SK-N-SH (cell line): Measurements from ENCODE around the gene SIRT3. TPM values are rescaled to one million over a fixed set of nuclear protein-coding genes. Genes with fewer than 3 reads are reported as not detected.

Source experiments
- CTCF ChIA-PET: fragments of 300-600, 350-600 bp; formaldehyde crosslinking; extraction: SDS; loops from one replicate; lab custom pipeline; 2021; lab: Yijun Ruan, JAX
- POLR2A ChIA-PET: fragments of 350-600 bp; sonication (Branson Sonifier 250); formaldehyde crosslinking; extraction: SDS; loops from one replicate; lab custom pipeline; 2020; ENCODE audit warnings: antibody characterized with exemption, inconsistent platforms; lab: Yijun Ruan, JAX
- DNase-seq: peaks from one replicate; pipeline ENCODE4 v3.0.0; 2012
- H2AFZ ChIP-seq: fragments of 200-600 bp; sonication (generic); 2 replicates; pipeline ENCODE4 v1.8.1; 2016; ENCODE audit warnings: antibody characterized with exemption, mild to moderate bottlenecking, low read depth
- H3F3A ChIP-seq: fragments of 200-600 bp; sonication (generic); replicated peaks from 2 replicates; pipeline ENCODE3; 2016; ENCODE audit warnings: antibody characterized with exemption, mild to moderate bottlenecking; ENCODE audit not compliant: insufficient read depth
- H3K27ac ChIP-seq, 2 experiments: fragments of 200-500 bp in 1 of 2; fragments of 200-600 bp in 1 of 2; sonication (Bioruptor generic) in 1 of 2; sonication (generic), shearing (Covaris generic) in 1 of 2; 2 replicates each; pipeline versions ENCODE4 v1.5.1 to v1.6.1; 2014 to 2016; ENCODE audit warnings: low read depth in 2 of 2, inconsistent platforms in 1 of 2, low read length in 1 of 2, mild to moderate bottlenecking in 1 of 2, mixed read lengths in 1 of 2
- H3K27me3 ChIP-seq: fragments of 200-600 bp; sonication (generic), shearing (Covaris generic); 2 replicates; pipeline ENCODE4 v1.6.1; 2016; ENCODE audit warnings: mixed run types; ENCODE audit not compliant: insufficient read depth
- H3K36me3 ChIP-seq, 2 experiments: fragments of 200-500 bp in 1 of 2; fragments of 200-600 bp in 1 of 2; sonication (Bioruptor generic) in 1 of 2; sonication (generic) in 1 of 2; replicated peaks in 1 of 2; 2 replicates each; pipeline versions ENCODE3 to v1.5.1; 2014 to 2016; ENCODE audit warnings: low read length in 1 of 2, mild to moderate bottlenecking in 1 of 2; ENCODE audit not compliant: insufficient read depth in 2 of 2, control insufficient read depth in 1 of 2
- H3K4me1 ChIP-seq, 2 experiments: fragments of 200-500 bp in 1 of 2; fragments of 200-600 bp in 1 of 2; sonication (Bioruptor generic) in 1 of 2; sonication (generic), shearing (Covaris generic) in 1 of 2; 2 replicates each; pipeline versions ENCODE4 v1.5.1 to v1.6.1; 2014 to 2016; ENCODE audit warnings: low read depth in 1 of 2, low read length in 1 of 2, mixed run types in 1 of 2; ENCODE audit not compliant: insufficient read depth in 2 of 2, control insufficient read depth in 1 of 2
- H3K4me2 ChIP-seq: fragments of 200-600 bp; sonication (generic), shearing (Covaris generic); 2 replicates; pipeline ENCODE4 v1.6.1; 2017; ENCODE audit warnings: mixed run types
- H3K4me3 ChIP-seq, 2 experiments: fragments of 200-500 bp in 1 of 2; fragments of 200-600 bp in 1 of 2; sonication (Bioruptor generic) in 1 of 2; sonication (generic), shearing (Covaris generic) in 1 of 2; 2 replicates each; pipeline versions ENCODE4 v1.5.1 to v1.8.1; 2014 to 2016; ENCODE audit warnings: low read depth in 2 of 2, inconsistent platforms in 1 of 2, low read length in 1 of 2, mild to moderate bottlenecking in 1 of 2, mixed read lengths in 1 of 2, moderate library complexity in 1 of 2
- H3K79me2 ChIP-seq: fragments of 200-600 bp; sonication (generic); 2 replicates; pipeline ENCODE4 v1.8.1; 2017; ENCODE audit warnings: mild to moderate bottlenecking; ENCODE audit not compliant: insufficient read depth
- H3K9ac ChIP-seq: fragments of 200-600 bp; sonication (generic); 2 replicates; pipeline ENCODE4 v1.6.1; 2017; ENCODE audit warnings: mixed run types
- H3K9me2 ChIP-seq: fragments of 200-600 bp; sonication (generic); 2 replicates; pipeline ENCODE4 v1.6.1; 2017; ENCODE audit warnings: mixed run types
- H3K9me3 ChIP-seq: fragments of 200-600 bp; sonication (generic); 2 replicates; pipeline ENCODE4 v1.6.1; 2017; ENCODE audit warnings: mixed run types, mild to moderate bottlenecking, moderate library complexity
- H4K20me1 ChIP-seq: fragments of 200-600 bp; sonication (generic); 2 replicates; pipeline ENCODE4 v1.6.1; 2017; ENCODE audit warnings: mild to moderate bottlenecking, mixed run types; ENCODE audit not compliant: insufficient read depth
- CHD2 ChIP-seq: fragments of 150-350 bp; IDR thresholded peaks from 2 replicates; pipeline ENCODE4 v1.6.1; 2018; ENCODE audit warnings: low read length; ENCODE audit not compliant: partially characterized antibody
- ELF1 ChIP-seq: IDR thresholded peaks from 2 replicates; pipeline ENCODE4 v1.4.0; 2012
- EP300 ChIP-seq, 2 experiments: IDR thresholded peaks; 2 replicates each; pipeline versions ENCODE4 v1.4.0 to v1.6.1; 2012; ENCODE audit warnings: borderline replicate concordance in 1 of 2, low read depth in 1 of 2, low read length in 1 of 2
- EZH2phosphoT487 ChIP-seq: fragments of 200-600 bp; sonication (generic); IDR thresholded peaks from 2 replicates; pipeline ENCODE4 v1.6.1; 2017; ENCODE audit warnings: low read depth, mixed run types, mild to moderate bottlenecking, antibody characterized with exemption, moderate library complexity, borderline replicate concordance
- GABPA ChIP-seq: IDR thresholded peaks from 2 replicates; pipeline ENCODE4 v1.4.0; 2012; ENCODE audit warnings: low read depth, mild to moderate bottlenecking
- GATA2 ChIP-seq: sonication (generic); formaldehyde crosslinking; IDR thresholded peaks from 2 replicates; pipeline ENCODE4 v1.5.0; 2020; ENCODE audit warnings: mild to moderate bottlenecking, missing genetic modification reagents
- NRF1 ChIP-seq: IDR thresholded peaks from 2 replicates; pipeline ENCODE4 v1.6.1; 2012; ENCODE audit warnings: low read depth, mild to moderate bottlenecking, low read length
- POLR2AphosphoS5 ChIP-seq: IDR thresholded peaks from 2 replicates; pipeline ENCODE4 v1.6.1; 2012; ENCODE audit warnings: low read depth, low read length
- RAD21 ChIP-seq: IDR thresholded peaks from 2 replicates; pipeline ENCODE4 v1.6.1; 2012; ENCODE audit warnings: mild to moderate bottlenecking, low read length
- REST ChIP-seq: IDR thresholded peaks from 2 replicates; pipeline ENCODE4 v1.6.1; 2012; ENCODE audit warnings: mild to moderate bottlenecking, low read depth, low read length, moderate library complexity
- RXRA ChIP-seq: IDR thresholded peaks from 2 replicates; pipeline ENCODE4 v1.4.0; 2012; ENCODE audit warnings: low read depth, mild to moderate bottlenecking, borderline replicate concordance
- SIN3A ChIP-seq: IDR thresholded peaks from 2 replicates; pipeline ENCODE4 v1.6.1; 2012; ENCODE audit warnings: low read depth, mild to moderate bottlenecking, low read length, moderate library complexity, borderline replicate concordance
- SMC3 ChIP-seq: IDR thresholded peaks from 2 replicates; pipeline ENCODE4 v1.6.1; 2012; ENCODE audit warnings: low read depth, low read length, improper control_type of control experiment
- TAF1 ChIP-seq: IDR thresholded peaks from 2 replicates; pipeline ENCODE4 v1.6.1; 2012; ENCODE audit warnings: low read depth, mild to moderate bottlenecking, low read length, moderate library complexity, borderline replicate concordance
- TCF12 ChIP-seq: IDR thresholded peaks from 2 replicates; pipeline ENCODE4 v1.4.0; 2012
- WGBS: methylation state at CpG from one replicate; pipeline ENCODE4 v1.1.6; 2017; ENCODE audit warnings: low lambda C conversion rate; 5-methylcytosine and 5-hydroxymethylcytosine counted together
- polyA plus RNA-seq, 3 experiments: library from polyadenylated mRNA; depleted of rRNA; stranded (reverse); fragments of >200 nt; gene quantifications; 2 replicates each; pipeline ENCODE4 v1.2.3, GENCODE V29; 2012
- TF ChIP-seq, protein P1 (sequence below): fragments of 150-350 bp; IDR thresholded peaks from 2 replicates; pipeline ENCODE4 v1.6.1; 2016; ENCODE audit warnings: mild to moderate bottlenecking, low read depth, low read length
- TF ChIP-seq, protein P2 (sequence below): IDR thresholded peaks from 2 replicates; pipeline ENCODE4 v1.4.0; 2012; ENCODE audit warnings: low read depth, borderline replicate concordance
- TF ChIP-seq, protein P3 (sequence below): IDR thresholded peaks from 2 replicates; pipeline ENCODE4 v1.4.0; 2012; ENCODE audit warnings: low read depth, borderline replicate concordance
- TF ChIP-seq, protein P4 (sequence below): fragments of 150-350 bp; IDR thresholded peaks from 2 replicates; pipeline ENCODE4 v1.6.1; 2017; ENCODE audit warnings: antibody characterized with exemption, low read length, low read depth, borderline replicate concordance
- TF ChIP-seq, protein P5 (sequence below): IDR thresholded peaks from 2 replicates; pipeline ENCODE4; 2012

The SIRT3 gene
- polyA plus RNA-seq, 1 of the 3 experiments (the other 2 are of a cell fraction), result 34.4 TPM

DNA sequence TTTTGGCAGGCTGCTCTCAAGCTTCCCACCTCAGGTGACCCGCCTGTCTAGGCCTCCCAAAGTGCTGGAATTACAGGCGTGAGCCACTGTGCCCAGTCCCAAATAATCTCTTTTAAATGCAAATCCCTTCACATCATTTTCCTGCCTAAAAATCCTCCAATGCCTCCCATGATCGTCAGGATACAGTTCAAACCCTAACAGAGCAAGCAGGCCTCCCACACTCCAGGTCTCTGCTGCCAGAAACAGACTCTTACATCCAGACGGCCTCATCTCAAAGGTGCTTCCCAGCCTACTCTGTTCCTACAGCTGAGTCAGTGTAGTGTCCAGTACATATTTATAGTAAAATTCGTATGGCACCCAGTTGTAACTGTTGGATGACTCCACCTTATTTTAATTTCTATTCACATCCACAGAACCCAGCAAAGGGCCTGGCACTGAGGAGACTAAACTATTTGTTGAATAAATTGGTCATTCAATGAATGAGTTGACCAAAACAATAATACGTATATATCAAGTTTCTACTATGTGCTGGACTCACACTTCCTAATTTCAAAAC is 8.2 kb downstream of the SIRT3 start:
- H3K9me2 ChIP-seq, result no peaks in the 10 kb centered on the region
- H3K9me3 ChIP-seq, result no peaks in the 10 kb centered on the region
- peaks cover 22% of the 10 kb centered on the region for H3K79me2 ChIP-seq
- DNase-seq, result no peak
- no peaks in the 10 kb centered on the region; the same call in 1 of the 2 replicates for H4K20me1 ChIP-seq
- CTCF ChIA-PET, result interaction anchor here (6.1 kb wide), 1 partner anchor 23 kb away, joined by 20 read pairs; no protein-coding TSS in a partner anchor
- H3K4me1 ChIP-seq, result no peaks in the 10 kb centered on the region
- 91% methylated on average over 6 of the region's 6 CpGs for WGBS
- H2AFZ ChIP-seq, result no peak overlapping the region
- H3K27ac ChIP-seq, result no peak overlapping the region
- POLR2A ChIA-PET, result no interaction called here
- no peak overlapping the region for H3K4me3 ChIP-seq
- H3K4me2 ChIP-seq, result no peak overlapping the region
- no peak overlapping the region for H3K9ac ChIP-seq
- no peaks in the 10 kb centered on the region for H3K27me3 ChIP-seq
- no peaks in the 10 kb centered on the region for H3K36me3 ChIP-seq
- no peaks in the 10 kb centered on the region for H3F3A ChIP-seq
- TF ChIP-seq SIN3A (no peak), ELF1 (no peak), SMC3 (no peak), RXRA (no peak), RAD21 (no peak), NRF1 (no peak), TCF12 (no peak), EZH2phosphoT487 (no peak), GABPA (no peak), TAF1 (no peak), CHD2 (no peak), POLR2AphosphoS5 (no peak), REST (no peak), GATA2 (CRISPR knock-in tag) (no peak), EP300 (IDR thresholded peaks at IDR 0.05; ENCODE audit: borderline replicate concordance in 1 of 2, low read depth in 1 of 2, low read length in 1 of 2) (no peak)
- TF ChIP-seq, protein P1, sequence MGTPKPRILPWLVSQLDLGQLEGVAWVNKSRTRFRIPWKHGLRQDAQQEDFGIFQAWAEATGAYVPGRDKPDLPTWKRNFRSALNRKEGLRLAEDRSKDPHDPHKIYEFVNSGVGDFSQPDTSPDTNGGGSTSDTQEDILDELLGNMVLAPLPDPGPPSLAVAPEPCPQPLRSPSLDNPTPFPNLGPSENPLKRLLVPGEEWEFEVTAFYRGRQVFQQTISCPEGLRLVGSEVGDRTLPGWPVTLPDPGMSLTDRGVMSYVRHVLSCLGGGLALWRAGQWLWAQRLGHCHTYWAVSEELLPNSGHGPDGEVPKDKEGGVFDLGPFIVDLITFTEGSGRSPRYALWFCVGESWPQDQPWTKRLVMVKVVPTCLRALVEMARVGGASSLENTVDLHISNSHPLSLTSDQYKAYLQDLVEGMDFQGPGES, result no peak
- TF ChIP-seq, protein P2, sequence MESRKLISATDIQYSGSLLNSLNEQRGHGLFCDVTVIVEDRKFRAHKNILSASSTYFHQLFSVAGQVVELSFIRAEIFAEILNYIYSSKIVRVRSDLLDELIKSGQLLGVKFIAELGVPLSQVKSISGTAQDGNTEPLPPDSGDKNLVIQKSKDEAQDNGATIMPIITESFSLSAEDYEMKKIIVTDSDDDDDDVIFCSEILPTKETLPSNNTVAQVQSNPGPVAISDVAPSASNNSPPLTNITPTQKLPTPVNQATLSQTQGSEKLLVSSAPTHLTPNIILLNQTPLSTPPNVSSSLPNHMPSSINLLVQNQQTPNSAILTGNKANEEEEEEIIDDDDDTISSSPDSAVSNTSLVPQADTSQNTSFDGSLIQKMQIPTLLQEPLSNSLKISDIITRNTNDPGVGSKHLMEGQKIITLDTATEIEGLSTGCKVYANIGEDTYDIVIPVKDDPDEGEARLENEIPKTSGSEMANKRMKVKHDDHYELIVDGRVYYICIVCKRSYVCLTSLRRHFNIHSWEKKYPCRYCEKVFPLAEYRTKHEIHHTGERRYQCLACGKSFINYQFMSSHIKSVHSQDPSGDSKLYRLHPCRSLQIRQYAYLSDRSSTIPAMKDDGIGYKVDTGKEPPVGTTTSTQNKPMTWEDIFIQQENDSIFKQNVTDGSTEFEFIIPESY, result no peak
- TF ChIP-seq, protein P3, sequence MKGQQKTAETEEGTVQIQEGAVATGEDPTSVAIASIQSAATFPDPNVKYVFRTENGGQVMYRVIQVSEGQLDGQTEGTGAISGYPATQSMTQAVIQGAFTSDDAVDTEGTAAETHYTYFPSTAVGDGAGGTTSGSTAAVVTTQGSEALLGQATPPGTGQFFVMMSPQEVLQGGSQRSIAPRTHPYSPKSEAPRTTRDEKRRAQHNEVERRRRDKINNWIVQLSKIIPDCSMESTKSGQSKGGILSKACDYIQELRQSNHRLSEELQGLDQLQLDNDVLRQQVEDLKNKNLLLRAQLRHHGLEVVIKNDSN, result no peak
- TF ChIP-seq, protein P4, sequence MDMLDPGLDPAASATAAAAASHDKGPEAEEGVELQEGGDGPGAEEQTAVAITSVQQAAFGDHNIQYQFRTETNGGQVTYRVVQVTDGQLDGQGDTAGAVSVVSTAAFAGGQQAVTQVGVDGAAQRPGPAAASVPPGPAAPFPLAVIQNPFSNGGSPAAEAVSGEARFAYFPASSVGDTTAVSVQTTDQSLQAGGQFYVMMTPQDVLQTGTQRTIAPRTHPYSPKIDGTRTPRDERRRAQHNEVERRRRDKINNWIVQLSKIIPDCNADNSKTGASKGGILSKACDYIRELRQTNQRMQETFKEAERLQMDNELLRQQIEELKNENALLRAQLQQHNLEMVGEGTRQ, result no peak
- TF ChIP-seq, protein P5, sequence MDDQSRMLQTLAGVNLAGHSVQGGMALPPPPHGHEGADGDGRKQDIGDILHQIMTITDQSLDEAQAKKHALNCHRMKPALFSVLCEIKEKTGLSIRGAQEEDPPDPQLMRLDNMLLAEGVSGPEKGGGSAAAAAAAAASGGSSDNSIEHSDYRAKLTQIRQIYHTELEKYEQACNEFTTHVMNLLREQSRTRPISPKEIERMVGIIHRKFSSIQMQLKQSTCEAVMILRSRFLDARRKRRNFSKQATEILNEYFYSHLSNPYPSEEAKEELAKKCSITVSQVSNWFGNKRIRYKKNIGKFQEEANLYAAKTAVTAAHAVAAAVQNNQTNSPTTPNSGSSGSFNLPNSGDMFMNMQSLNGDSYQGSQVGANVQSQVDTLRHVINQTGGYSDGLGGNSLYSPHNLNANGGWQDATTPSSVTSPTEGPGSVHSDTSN, result no peak
